Tibial nerve (tissue), 4 donors: Measurements from ENCODE around the gene TMEM109. TPM values are rescaled to one million over a fixed set of nuclear protein-coding genes. Genes with fewer than 3 reads are reported as not detected.

Experiments used
- DNase-seq, 2 donors: peaks; one replicate each; pipeline ENCODE4 v3.0.0-alpha.2; 2019; ENCODE audit warnings: low spot score in 2 of 2
- H3K27ac ChIP-seq, 4 donors: fragments of 200-600 bp; sonication (generic) in 3 of 4; one replicate each; pipeline ENCODE4 v1.5.1; 2017 to 2019; ENCODE audit warnings: mild to moderate bottlenecking in 1 of 4
- H3K27me3 ChIP-seq, 2 donors: fragments of 200-600 bp; sonication (generic) in 1 of 2; one replicate each; pipeline versions ENCODE4 v1.5.1 to v1.6.0; 2017 to 2019
- H3K36me3 ChIP-seq, 3 donors: fragments of 200-600 bp; sonication (generic); one replicate each; pipeline ENCODE4 v1.5.1; 2018 to 2019
- H3K4me1 ChIP-seq, 4 donors: fragments of 200-600 bp; sonication (generic) in 3 of 4; one replicate each; pipeline ENCODE4 v1.5.1; 2017 to 2019
- H3K4me3 ChIP-seq, 4 donors: fragments of 200-600 bp; sonication (generic) in 3 of 4; one replicate each; pipeline ENCODE4 v1.5.1; 2017 to 2019; ENCODE audit warnings: mild to moderate bottlenecking in 1 of 4, moderate library complexity in 1 of 4
- H3K9me3 ChIP-seq, 4 donors: fragments of 200-600 bp; sonication (generic) in 3 of 4; one replicate each; pipeline ENCODE4 v1.5.1; 2017 to 2019
- CTCF ChIP-seq, 5 experiments: fragments of 200-600 bp in 3 of 5; fragments of 450-650 bp in 2 of 5; sonication (generic) in 3 of 5; IDR thresholded peaks; one replicate each; pipeline ENCODE4 v1.5.1; 2016 to 2019; ENCODE audit warnings: antibody characterized with exemption in 5 of 5, mild to moderate bottlenecking in 3 of 5, moderate library complexity in 2 of 5
- EP300 ChIP-seq, 2 donors: sonication (generic); formaldehyde crosslinking; IDR thresholded peaks; one replicate each; pipeline ENCODE4 v1.6.1; 2017; ENCODE audit warnings: antibody characterized with exemption in 2 of 2, mild to moderate bottlenecking in 1 of 2
- POLR2A ChIP-seq, 2 donors: fragments of 450-650 bp; IDR thresholded peaks; one replicate each; pipeline ENCODE4 v1.6.1; 2017; ENCODE audit warnings: antibody characterized with exemption in 2 of 2, mild to moderate bottlenecking in 2 of 2, moderate library complexity in 2 of 2
- WGBS, 2 donors: methylation state at CpG; one replicate each; pipeline ENCODE4 v1.1.5; 2018; 5-methylcytosine and 5-hydroxymethylcytosine counted together
- total RNA-seq, 4 donors: library from RNA; depleted of rRNA; stranded (reverse); fragments of >200 nt; gene quantifications; one replicate each; pipeline ENCODE4 v1.1.0, GENCODE V29; 2016

The TMEM109 gene
- total RNA-seq, 4 donors from 2014 or later, result 173 to 300 (median 197) TPM

- H3K4me3 ChIP-seq, result no peak overlapping the region
- no peaks in the 10 kb centered on the region for H3K9me3 ChIP-seq
- H3K27ac ChIP-seq, result peak overlapping the region in 2 of 4 donors; percentile 98 to 99
- no peak for DNase-seq
- TF ChIP-seq POLR2A (IDR thresholded peaks at IDR 0.05) (no peak), CTCF (IDR thresholded peaks at IDR 0.05) (no peak), EP300 (IDR thresholded peaks at IDR 0.05) (no peak)
- no peaks in the 10 kb centered on the region for H3K27me3 ChIP-seq
- 63 to 68% methylated on average over 12 of the region's 12 CpGs for WGBS, 2 donors
- peaks cover 0 to 43% (median 23%) of the 10 kb centered on the region in 4 donors for H3K4me1 ChIP-seq
- no peaks in the 10 kb centered on the region for H3K36me3 ChIP-seq
Measured at GRCh38 chr11:60912223-60912850, 1.6 kb upstream of the TMEM109 start.

GRCh38 chr11:60912851-60913528 is 968 bp upstream of the TMEM109 start:
- Histone ChIP-seq H3K4me1 (peaks cover 0 to 44% (median 23%) of the 10 kb centered on the region in 4 donors), H3K4me3 (peak overlapping the region in 2 of 4 donors; percentile 69 to 94), H3K27me3 (no peaks in the 10 kb centered on the region), H3K36me3 (peaks cover 0 to 3% (median 0%) of the 10 kb centered on the region in 3 donors), H3K9me3 (no peaks in the 10 kb centered on the region), H3K27ac (peak overlapping the region; percentile 73 to 99 (median 92))
- 43 to 56% methylated on average over 22 of the region's 22 CpGs for WGBS, 2 donors
- TF ChIP-seq EP300 (IDR thresholded peaks at IDR 0.05) (no peak), POLR2A (IDR thresholded peaks at IDR 0.05) (no peak), CTCF (IDR thresholded peaks at IDR 0.05) (no peak)
- no peak for DNase-seq

DNA sequence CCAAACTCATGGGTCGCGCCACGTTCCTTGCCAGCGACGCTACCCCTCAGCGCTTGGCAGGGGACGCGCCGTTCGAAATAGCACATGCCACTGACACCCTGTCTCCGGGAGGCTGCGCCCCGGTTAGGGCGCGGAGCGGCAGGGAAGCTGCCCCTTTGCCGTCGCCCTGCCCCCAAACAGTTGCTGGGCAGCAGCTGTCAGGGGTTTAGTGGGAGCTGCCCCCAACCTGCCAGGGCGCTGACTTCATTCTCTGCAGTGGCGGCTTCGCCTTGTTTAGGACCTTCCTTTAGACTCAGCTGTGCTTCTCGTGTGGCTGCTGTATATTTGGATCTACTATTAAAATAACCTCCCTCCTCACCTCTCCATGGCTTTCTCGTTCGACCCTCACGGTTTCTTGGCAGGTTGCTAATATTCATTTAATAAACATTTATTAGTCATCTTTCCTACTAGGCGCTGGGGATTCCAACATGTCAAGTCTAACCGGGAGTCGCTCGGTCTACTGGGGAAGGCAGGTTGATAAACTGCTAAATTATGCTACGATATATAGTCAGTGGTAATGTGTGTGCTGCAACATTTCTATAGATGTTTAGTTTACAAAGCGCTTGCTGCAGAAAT is 782 bp downstream of the TMEM109 start:
- H3K9me3 ChIP-seq, result no peaks in the 10 kb centered on the region
- H3K4me1 ChIP-seq, result peaks cover 0 to 62% (median 34%) of the 10 kb centered on the region in 4 donors
- H3K4me3 ChIP-seq, result peak overlapping the region; percentile 69 to 94 (median 72)
- WGBS, 2 donors, result 0 to 1% methylated on average over 15 to 18 of the region's 31 CpGs
- no peak for TF ChIP-seq CTCF (IDR thresholded peaks at IDR 0.05)
- TF ChIP-seq EP300 (IDR thresholded peaks at IDR 0.05), result no peak
- H3K27me3 ChIP-seq, result no peaks in the 10 kb centered on the region
- DNase-seq, result no peak
- peaks cover 0 to 10% (median under 1%) of the 10 kb centered on the region in 3 donors for H3K36me3 ChIP-seq
- peak overlapping the region; percentile 73 to 99 (median 92) for H3K27ac ChIP-seq

DNA sequence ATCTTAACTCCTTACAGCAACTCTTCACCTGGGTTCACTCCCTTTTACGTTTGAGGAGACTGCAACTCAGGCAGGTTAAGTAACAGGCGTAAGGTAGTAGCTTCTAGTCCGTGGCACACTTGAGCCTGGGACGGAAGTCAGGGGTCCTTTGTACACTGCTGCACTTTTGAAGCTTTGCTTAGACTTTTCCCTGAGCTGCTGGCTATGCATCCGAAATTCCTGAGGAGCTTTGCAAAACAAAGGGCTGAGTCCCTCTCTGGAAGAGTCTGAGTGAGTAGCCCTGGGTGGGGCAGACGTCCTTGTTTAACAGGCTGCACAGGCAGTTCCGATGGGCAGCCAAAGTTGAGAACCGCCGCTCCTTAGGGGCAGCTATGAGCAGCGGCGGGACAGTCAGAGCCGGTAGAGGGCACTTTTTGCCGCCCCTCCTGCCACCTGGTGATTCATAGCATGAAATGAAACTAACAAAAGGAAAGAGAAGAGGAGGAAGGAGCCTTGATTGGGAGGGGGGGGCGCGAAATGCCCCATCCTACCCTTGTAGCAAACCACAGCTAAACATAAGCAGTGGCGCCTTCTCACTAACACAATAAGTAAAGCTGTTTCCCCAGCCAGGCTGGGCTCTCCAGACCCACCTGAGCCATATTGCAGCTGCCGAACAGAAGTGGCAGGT is 1.4 kb downstream of the TMEM109 start:
- no peaks in the 10 kb centered on the region for H3K9me3 ChIP-seq
- TF ChIP-seq POLR2A (IDR thresholded peaks at IDR 0.05) (no peak), EP300 (IDR thresholded peaks at IDR 0.05) (peak in 1 of 2 donors; percentile 36), CTCF (IDR thresholded peaks at IDR 0.05) (peak in 4 of 5 experiments; percentile 10 to 26 (median 24))
- H3K36me3 ChIP-seq, result peaks cover 0 to 16% (median 7%) of the 10 kb centered on the region in 3 donors
- WGBS, 2 donors, result 6 to 8% methylated on average over 17 of the region's 17 CpGs
- H3K27ac ChIP-seq, result peak overlapping the region in 3 of 4 donors; percentile 85 to 99 (median 98)
- H3K4me1 ChIP-seq, result peaks cover 0 to 65% (median 36%) of the 10 kb centered on the region in 4 donors
- DNase-seq, result peak; percentile 34 to 45
- H3K4me3 ChIP-seq, result peak overlapping the region; percentile 69 to 94 (median 72)
- no peaks in the 10 kb centered on the region for H3K27me3 ChIP-seq
